ENCODE results near the gene ICA1.

DNA sequence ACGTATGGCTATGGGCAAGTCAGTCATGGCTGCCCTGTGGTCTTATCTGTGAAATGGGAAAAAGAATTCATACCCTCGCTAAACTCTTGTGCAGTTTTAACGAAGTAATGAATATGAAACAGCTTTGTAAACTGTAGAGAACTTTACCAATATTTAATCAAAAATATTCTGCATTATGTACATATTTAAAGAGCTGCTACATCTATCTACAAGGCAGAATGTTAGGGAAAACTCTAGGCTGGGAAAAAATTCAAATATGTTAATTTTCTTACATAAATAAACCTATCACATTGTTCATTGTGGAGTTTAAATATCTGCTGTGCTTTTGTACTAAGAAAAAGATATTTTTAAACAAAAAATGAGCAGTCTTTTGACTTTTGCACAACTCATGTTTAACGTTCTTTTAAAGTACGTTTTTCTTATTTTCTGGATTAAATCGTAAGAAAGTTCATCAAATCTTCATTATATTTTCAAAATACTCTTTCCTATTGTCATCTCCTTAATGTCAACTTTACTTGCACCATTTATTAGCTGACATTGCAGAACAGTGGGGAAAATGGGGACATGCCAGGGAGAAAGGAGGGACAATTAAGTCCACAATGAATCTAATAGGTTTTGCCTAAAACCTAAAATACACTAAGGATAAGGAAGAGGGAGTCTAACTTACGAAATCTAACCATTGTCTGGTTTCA, 57.5 kb downstream of the ICA1 start:
- TF ChIP-seq, protein P1, sequence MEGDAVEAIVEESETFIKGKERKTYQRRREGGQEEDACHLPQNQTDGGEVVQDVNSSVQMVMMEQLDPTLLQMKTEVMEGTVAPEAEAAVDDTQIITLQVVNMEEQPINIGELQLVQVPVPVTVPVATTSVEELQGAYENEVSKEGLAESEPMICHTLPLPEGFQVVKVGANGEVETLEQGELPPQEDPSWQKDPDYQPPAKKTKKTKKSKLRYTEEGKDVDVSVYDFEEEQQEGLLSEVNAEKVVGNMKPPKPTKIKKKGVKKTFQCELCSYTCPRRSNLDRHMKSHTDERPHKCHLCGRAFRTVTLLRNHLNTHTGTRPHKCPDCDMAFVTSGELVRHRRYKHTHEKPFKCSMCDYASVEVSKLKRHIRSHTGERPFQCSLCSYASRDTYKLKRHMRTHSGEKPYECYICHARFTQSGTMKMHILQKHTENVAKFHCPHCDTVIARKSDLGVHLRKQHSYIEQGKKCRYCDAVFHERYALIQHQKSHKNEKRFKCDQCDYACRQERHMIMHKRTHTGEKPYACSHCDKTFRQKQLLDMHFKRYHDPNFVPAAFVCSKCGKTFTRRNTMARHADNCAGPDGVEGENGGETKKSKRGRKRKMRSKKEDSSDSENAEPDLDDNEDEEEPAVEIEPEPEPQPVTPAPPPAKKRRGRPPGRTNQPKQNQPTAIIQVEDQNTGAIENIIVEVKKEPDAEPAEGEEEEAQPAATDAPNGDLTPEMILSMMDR (IDR thresholded peaks at IDR 0.05; ENCODE audit: low read length), result no peak
- TF ChIP-seq EZH2phosphoT487 (IDR thresholded peaks at IDR 0.05; ENCODE audit: low read length), result no peak
